ENCODE results near the gene BCAT1.
A peak's percentile ranks its signal among the peaks of the same experiment; 100 is the strongest.
"Not testable (repeated sequence)": the region's sequence is repeated elsewhere in the genome, so short reads cannot be mapped to it uniquely, and the experiment has no call there.

The BCAT1 gene

DNA sequence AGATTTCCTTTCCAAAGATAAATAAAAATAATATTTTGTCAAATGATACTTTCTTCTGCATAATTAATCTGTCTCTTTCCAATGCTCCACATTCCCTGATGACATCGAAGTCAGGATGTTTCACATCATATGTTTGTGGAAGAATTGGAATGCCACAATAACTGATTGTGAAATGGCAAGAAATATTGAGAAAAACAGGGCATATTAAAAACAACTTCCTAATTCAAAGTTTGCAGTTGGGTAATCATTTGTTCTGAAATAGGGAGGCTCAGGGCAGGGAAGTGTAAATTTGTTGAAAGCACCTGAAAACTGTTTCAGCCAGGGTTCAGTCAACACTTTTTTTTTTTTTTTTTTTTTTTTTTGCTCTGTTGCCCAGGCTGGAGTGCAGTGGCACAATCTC lies 50.7 kb downstream of the BCAT1 start:
- peak; percentile 29 for DNase-seq

DNA sequence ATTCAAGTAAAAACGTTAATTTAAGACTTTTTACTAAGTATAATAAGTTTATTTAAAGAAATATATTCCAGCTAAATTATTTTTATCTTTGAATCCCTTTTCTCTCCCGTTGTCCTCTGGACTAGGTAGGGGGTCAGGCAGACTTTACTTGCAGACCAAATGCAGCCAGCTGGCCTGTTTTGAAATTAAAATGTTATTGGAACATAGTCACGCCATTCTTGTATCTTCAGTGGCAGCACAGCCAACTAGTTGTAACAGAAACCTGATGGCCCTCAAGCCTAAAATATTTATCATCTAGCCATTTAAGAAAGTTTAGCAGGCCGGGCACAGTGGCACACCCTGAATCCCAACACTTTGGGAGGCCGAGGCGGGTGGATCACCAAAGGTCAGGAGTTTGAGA lies 52.7 kb downstream of the BCAT1 start:
- no peak for DNase-seq

GRCh38 chr12:24895612-24896011 lies 53.3 kb downstream of the BCAT1 start:
- DNase-seq = no peak

GRCh38 chr12:24894879-24895278 lies 54.0 kb downstream of the BCAT1 start:
- no peak for DNase-seq

DNA sequence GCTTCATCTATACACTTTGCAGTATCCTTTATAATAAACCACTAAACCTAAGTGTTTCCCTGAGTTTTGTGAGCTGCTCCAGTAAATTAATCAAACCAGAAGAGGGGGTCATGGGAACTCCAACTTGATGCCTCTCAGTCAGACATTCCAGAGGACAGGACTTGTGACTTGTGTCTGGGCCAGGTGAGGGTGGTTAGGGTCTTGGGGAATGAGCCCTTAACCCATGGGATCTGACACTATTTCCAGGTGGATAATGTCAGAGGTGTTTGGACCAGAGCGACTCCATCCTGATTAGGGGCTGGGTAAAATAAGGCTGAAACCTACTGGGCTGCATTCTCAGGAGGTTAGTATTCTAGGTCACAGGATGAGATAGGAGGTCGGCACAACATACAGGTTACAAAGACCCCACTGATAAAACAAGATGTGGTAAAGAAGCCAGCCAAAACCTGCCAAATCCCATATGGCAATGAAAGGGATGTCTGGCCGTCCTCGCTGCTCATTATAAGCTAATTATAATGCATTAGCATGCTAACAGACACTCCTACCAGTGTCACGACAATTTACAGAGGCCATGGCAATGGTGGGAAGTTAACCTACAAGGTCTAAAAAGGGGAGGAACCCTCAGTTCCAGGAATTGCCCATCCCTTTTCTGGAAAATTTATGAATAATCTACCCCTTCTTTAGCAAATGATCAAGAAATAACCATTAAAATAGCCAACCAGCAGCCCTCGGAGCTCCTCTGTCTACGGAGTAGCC lies 58.7 kb downstream of the BCAT1 start:
- DNase-seq = no peak

- DNase-seq = no peak
Observed at GRCh38 chr12:24889411-24889810, 59.5 kb downstream of the BCAT1 start.

DNA sequence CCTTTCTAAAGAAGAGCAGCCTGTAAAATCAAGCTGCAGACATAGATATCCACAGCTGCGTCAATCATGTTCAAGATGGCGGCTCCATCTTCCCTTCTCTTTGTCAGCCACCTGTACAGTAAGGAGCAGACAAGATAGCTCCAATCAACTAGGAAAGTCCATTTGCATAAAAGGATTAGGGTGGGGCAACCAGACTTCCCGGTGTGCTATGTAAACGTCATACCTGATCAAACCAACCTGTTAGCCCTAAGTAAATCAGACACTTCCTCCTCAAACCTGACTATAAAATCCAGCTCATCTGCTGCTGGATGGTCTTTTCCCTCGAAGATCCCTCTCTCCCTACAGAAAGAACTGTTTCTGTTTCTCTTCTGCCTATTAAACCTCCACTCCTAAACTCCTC lies 60.1 kb downstream of the BCAT1 start:
- no peak for DNase-seq

- DNase-seq = no peak
Observed at GRCh38 chr12:24884911-24885310, 64.0 kb downstream of the BCAT1 start.

DNA sequence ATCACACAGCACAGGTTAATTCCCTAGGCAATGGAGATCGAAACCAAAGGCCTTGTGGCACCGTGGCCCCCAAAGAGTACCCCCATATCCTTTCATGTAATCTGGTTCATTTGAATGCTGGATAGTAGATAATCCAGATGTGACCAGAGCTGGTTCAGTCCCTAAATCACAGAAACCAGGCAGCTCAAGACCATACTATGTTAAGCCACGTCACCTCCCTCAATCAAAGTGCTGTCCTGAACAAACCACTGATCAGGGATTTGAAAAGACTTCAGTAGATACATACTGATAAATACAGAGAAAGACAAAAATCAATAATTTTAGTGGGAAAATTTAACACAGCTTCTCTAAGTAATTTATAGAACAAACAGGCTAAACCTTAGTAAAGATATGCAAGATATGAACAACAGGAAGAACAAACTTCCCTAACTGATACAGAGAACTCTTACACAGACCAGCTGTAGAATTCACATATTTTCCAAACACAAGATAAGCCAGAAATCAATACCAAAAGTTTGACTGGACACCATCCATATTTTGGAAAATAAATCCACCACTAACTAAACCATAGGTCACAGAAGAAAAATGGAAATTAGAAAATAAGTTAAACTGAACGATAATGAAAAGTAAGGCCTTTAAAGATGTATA lies 67.1 kb downstream of the BCAT1 start:
- no peak for DNase-seq

GRCh38 chr12:24881227-24881626 lies 67.7 kb downstream of the BCAT1 start:
- no peak for DNase-seq

DNA sequence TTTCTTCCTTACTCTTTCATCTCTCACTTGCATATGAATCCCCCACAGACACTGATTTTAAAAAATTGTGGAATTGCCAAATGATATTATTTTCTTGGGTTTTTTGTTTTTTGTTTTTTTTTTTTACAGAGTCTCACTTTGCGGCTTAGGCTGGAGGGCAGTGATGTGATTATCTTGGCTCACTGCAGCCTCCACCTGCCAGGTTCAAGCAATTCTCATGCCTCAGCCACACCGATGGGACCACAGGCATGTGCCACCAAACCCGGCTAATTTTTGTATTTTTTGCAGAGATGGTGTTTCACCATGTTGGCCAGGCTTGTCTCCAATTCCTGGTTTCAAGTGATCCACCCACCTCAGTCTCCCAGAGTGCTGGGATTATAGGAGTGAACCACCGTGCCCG lies 68.2 kb downstream of the BCAT1 start:
- no peak for DNase-seq

GRCh38 chr12:24879644-24880043 lies 69.3 kb downstream of the BCAT1 start:
- peak; percentile 16 for DNase-seq

DNA sequence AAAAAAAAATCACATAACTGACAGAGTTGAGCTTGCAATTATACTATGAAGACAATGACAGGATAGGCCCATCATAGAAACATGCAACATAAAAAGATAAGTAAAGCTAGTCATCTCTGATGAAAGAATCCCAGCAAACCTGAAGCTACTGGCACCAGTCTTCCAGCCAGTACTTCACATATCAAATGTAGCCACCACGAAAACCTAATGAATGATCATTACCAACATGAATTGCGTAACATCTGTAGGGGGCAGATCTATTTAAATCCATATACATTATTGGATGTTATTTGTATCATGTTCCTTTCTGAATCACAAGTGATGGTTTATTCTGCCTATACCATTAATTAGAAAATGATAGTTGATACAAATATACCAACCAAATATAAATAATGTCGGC lies 73.9 kb downstream of the BCAT1 start:
- no peak for DNase-seq

GRCh38 chr12:24872211-24872610 lies 76.7 kb downstream of the BCAT1 start:
- no peak for DNase-seq

DNA sequence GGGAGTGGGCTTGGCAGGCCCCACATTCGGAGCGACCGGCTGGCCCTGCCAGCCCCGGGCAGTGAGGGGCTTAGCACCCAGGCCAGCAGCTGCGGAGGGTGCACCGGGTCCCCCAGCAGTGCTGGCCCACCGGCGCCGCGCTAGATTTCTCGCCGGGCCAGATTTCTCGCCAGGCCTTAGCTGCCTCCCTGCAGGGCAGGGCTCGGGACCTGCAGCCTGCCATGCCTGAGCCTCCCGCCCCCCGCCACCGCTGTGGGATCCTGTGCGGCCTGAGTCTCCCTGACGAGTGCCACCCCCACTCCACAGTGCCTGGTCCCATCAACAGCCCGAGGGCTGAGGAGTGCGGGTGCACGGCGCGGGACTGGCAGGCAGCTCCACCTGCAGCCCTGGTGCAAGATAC lies 82.8 kb downstream of the BCAT1 start:
- not testable (repeated sequence) for DNase-seq

DNA sequence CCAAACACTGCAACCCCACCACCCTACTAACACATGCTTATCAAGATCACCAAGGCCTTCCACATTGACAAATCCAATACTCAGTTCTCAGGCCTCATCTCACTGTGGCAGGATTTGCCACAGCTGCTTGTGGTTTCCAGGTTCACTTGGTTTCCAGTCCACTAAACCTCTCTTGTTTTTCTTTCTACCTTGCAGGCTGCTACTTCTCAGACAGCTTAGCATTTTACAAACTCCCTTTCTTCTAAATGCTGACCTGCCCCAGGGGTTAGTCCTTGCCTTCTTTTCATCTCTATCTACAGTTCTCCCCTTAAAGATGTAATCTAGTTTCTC lies 84.1 kb downstream of the BCAT1 start:
- peak; percentile 36 for DNase-seq

GRCh38 chr12:24861766-24862540 lies 86.9 kb downstream of the BCAT1 start:
- peak; percentile 76 for DNase-seq

GRCh38 chr12:24860546-24860945 lies 88.4 kb downstream of the BCAT1 start:
- DNase-seq = no peak

DNA sequence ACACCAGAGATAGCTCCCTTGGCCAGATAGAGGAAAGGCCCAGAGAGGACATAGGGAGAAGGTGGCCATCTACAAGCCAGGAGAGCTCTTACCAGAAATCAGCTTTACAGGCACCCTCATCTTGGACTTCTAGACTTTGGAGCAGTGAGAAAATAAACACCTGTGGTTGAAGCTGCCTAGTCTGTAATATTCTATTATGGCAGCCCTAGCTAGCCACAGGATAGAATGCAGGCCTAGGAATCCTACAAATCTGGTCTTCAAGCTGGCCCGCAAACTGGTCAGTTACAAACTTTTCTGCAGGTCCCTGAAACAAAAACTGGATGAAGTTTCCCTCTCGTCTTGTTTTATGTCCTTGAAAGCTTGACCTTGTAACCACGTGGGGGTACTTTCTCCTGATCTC lies 92.4 kb downstream of the BCAT1 start:
- DNase-seq = no peak

- DNase-seq = peak; percentile 68
Observed at GRCh38 chr12:24854908-24855307, 94.0 kb downstream of the BCAT1 start.

DNA sequence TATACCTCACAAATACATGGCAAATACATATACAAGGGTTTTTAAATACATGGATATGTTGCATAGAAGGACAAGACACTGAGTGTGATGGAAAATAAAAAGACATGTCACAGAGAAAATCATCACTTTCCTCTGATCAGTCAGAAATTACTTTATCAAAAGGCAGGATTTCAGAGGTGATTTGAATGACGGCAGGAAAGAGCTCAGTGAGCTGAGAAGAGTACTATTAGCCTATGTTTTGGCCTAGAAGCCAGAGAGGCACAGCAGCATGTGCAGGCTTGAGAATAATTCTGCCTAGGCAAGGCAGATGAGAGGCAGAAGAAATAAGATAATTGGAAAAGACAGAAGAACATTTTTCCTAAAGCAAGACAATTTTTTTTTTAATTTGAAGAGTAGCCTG lies 94.9 kb downstream of the BCAT1 start:
- no peak for DNase-seq

DNA sequence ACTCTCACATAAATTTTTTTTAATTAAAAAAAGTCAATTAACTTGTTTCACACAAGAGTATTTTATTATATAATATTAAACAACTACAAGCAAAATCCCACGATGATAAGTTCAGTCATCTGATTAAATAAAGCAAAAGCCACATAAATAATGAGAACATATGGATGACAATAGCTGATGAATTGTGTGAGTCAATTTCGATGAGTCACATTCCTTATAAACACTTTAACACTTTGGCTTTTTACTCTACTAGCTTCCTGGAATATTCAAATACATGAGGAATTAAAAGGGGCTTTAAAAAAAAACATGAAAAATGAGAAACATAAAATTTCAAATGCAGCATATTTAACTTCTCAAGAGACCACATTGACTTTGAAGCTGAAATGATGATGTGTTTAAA lies 95.3 kb downstream of the BCAT1 start:
- DNase-seq = no peak

- DNase-seq = no peak
Observed at GRCh38 chr12:24853094-24853493, 95.8 kb downstream of the BCAT1 start.

- peak; percentile 42 for DNase-seq
Observed at GRCh38 chr12:24852420-24852819, 96.5 kb downstream of the BCAT1 start.

All from hematopoietic multipotent progenitor cell treated with erythropoietin and hydrocortisone succinate and interleukin-3 and kit ligand, for 4 days (in vitro differentiated cells).